Activated naive CD8-positive, alpha-beta T cell (primary cell): ENCODE measurements around the gene CMTR1.
"Not testable (repeated sequence)": the region's sequence is repeated elsewhere in the genome, so short reads cannot be mapped to it uniquely, and the experiment has no call there.

ENCODE experiments used
- H3K27ac Mint-ChIP-seq: one replicate; pipeline ENCODE4 v1.8.0; 2021; ENCODE audit warnings: mixed read lengths
- H3K27me3 Mint-ChIP-seq: one replicate; pipeline ENCODE4 v1.8.0; 2021; ENCODE audit warnings: mixed read lengths
- H3K36me3 Mint-ChIP-seq: one replicate; pipeline ENCODE4 v1.8.0; 2021; ENCODE audit warnings: mixed read lengths
- H3K4me1 Mint-ChIP-seq: one replicate; pipeline ENCODE4 v1.8.0; 2021; ENCODE audit warnings: low read depth, mixed read lengths
- H3K4me3 Mint-ChIP-seq: one replicate; pipeline ENCODE4 v1.8.0; 2021; ENCODE audit warnings: mild to moderate bottlenecking, mixed read lengths
- H3K9me3 Mint-ChIP-seq: one replicate; pipeline ENCODE4 v1.8.0; 2021; ENCODE audit warnings: low read depth, mixed read lengths

CMTR1 gene

DNA sequence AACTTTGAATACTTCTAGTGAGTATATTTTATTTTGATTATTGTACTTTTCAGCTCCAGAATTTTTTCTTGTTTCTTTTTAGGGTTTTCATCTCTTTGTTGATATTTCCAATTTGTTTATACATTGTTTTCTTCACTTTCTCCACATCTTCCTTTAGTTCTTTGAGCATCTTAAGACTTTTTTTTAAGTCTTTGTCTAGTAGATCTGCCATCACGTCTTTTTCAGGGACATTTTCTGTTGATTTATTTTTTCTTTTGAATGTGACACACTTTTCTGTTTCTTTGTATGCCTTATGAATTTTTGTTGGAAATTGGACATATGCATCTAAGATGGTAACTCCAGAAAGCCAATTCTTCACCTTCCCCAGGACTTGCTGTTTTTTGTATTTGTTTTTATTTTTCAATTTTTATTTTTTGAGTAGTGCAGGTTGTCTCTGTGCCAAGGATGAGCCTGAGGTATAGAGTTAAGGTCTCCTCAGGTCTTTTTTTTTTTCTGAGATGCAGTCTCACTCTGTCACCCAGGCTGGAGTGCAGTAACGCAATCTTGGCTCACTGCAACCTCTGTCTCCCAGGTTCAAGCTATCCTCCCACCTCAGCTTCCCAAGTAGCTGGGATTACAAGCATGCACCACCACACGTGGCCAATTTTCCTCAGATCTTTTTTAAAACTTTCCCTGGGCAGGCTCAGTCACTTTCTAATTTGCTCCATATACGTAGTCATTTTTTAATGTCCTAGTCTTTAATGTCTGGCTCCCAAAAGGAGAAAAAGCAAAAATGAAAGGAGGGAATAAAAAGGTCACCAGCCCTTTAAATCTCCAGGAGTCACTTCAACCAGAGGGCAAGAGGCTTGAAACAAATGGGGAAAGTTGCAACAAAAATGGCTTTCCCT lies 6.7 kb upstream of the CMTR1 start:
- H3K4me3 Mint-ChIP-seq = no peak overlapping the region
- H3K27ac Mint-ChIP-seq = no peak overlapping the region
- no peaks in the 10 kb centered on the region for H3K36me3 Mint-ChIP-seq
- peaks cover under 1% of the 10 kb centered on the region for H3K4me1 Mint-ChIP-seq
- no peaks in the 10 kb centered on the region for H3K9me3 Mint-ChIP-seq
- peaks cover 3% of the 10 kb centered on the region for H3K27me3 Mint-ChIP-seq

DNA sequence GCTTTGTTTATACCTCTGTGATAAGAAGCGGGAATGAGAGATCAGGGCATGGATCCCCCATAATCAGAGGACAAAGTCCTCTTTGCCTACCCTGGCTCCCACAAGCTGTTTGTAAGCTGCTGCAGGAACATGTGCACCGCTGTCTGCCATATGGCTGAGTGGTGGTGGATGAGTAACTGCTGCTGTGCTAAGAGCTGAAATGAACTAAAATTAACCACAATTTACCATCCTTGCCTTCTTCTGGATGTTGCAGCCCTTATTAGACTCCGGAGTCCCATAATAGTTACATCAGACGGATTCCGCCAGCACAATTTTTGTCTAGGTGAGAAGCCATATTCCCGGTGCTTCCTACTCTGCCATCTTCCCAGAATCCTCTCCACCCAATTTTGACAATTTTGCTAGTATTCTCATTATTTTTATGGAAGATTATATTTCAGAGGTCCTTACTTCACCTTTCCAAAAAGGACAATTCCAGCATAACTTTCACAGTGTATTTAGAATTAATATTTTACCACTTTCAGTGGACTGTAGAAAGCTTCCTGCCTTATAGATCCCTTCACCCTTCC lies 6.0 kb upstream of the CMTR1 start:
- Mint-ChIP-seq H3K9me3 (no peaks in the 10 kb centered on the region), H3K27ac (no peak overlapping the region), H3K4me1 (peaks cover 1% of the 10 kb centered on the region), H3K4me3 (no peak overlapping the region), H3K27me3 (peaks cover 3% of the 10 kb centered on the region), H3K36me3 (no peaks in the 10 kb centered on the region)

DNA sequence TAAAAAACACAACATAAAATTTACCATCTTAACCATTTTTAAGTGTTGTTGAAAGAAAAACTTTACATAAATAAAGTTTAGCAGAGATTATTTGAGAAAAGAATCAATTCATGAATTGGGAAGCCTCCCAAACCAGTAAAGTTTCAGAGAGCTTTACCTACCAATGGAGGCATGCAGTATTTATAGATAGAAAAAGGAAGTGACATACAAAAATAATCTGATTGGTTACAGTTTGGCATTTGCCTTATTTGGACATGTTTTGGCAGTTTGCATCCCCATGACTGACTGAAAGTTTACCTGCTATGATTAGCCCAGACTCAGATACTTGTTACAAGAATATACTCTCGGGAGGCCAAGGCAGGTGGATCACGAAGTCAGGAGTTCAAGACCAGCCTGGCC lies 3.7 kb upstream of the CMTR1 start:
- Mint-ChIP-seq H3K4me1 (peaks cover 14% of the 10 kb centered on the region), H3K36me3 (no peaks in the 10 kb centered on the region), H3K27me3 (peaks cover 3% of the 10 kb centered on the region), H3K4me3 (no peak overlapping the region), H3K9me3 (no peaks in the 10 kb centered on the region), H3K27ac (no peak overlapping the region)

DNA sequence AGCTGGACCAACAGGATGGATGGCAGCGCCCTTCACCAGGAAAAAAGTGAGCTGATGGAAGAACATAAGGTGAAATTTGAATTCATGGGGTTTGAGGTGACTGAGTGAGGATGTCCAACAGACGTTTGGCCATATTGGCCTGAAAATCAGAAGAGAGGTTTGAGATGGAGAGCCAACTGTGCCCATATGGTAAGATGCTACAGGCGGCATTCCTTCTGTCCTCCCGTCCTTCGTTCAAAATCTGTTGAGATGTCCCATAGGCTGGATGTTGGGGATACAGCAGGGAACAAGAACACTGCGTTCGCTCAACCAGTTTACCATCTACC lies 468 bp upstream of the CMTR1 start:
- Mint-ChIP-seq H3K4me3 (peak overlapping the region; percentile 96), H3K9me3 (no peaks in the 10 kb centered on the region), H3K27me3 (peaks cover 3% of the 10 kb centered on the region), H3K27ac (peak overlapping the region; percentile 94), H3K4me1 (peaks cover 36% of the 10 kb centered on the region), H3K36me3 (peaks cover under 1% of the 10 kb centered on the region)

DNA sequence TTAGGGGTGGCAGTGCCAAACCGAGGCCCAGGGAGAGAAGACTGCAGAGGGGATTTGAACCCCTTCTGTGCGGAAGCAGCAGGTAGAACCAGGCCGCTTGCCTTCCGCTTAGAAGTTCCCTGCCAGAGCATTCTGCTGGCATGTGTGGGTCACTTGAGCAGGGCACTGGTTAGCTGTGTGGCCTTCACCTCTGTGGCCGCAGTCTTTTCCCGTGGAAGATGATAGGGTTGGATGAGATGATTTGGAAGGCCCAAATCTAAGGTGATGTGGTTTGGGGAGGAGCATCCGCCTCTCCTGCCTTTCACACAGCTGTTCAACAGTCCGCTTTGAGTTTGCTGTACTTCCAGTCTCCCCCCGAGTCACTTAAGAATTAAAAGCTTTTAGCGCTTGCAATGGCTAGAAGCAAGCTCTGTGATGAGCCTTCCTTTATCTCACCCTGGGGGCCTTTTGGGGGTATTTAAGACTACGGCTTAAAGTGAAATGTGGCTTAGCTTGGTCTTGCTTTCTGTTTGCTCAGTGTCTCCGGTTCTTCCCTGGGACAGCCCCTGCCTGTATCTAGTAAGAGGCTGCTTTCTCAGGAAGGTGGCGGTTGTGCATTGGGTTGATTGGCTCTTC lies 743 bp downstream of the CMTR1 start:
- Mint-ChIP-seq H3K36me3 (peaks cover 4% of the 10 kb centered on the region), H3K4me3 (peak overlapping the region; percentile 96), H3K9me3 (no peaks in the 10 kb centered on the region)

DNA sequence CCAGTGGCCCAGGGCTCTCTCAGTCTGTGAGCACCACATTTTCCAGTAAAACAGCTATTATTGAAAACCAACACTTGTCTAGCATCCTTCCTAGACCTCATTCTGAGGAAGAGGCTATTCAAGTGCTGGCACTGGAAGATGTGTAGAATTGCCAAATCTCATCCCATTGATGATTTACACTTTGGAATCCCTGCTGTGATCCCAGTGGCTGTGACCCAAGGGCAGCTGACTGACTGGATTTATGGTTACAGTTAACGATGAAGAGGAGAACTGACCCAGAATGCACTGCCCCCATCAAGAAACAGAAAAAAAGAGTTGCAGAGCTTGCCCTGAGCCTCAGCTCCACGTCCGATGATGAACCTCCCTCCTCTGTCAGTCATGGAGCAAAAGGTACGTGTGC lies 2.4 kb downstream of the CMTR1 start:
- H3K9me3 Mint-ChIP-seq = no peaks in the 10 kb centered on the region
- peak overlapping the region; percentile 22 for H3K27ac Mint-ChIP-seq
- H3K4me3 Mint-ChIP-seq = peak overlapping the region; percentile 54
- no peaks in the 10 kb centered on the region for H3K27me3 Mint-ChIP-seq
- H3K36me3 Mint-ChIP-seq = peaks cover 4% of the 10 kb centered on the region
- H3K4me1 Mint-ChIP-seq = peaks cover 54% of the 10 kb centered on the region

More for the DNA sequence above, 743 bp downstream of the CMTR1 start:
- Mint-ChIP-seq H3K4me1 (peaks cover 44% of the 10 kb centered on the region), H3K27ac (peak overlapping the region; percentile 98), H3K27me3 (no peaks in the 10 kb centered on the region)

DNA sequence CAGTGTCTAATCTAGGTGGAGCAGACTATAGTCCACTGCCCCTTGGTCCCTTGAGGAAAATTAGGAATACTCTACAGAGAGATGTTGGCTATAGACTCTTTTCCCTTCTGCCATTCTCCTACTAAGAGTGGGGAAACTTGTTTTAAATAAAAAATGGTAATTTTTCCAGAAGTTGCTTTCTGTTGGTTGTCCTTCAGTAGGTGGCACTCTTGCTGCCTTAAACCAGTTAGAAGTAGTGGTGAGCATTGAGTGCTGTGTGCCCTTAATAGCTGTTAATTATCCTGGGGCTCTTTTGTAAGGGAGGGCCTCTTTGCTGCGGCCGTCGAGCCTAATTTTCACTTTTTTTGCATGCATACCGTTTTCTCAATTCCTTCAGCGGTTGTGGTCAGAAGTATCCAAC lies 2.8 kb downstream of the CMTR1 start:
- Mint-ChIP-seq H3K4me3 (peak overlapping the region; percentile 54), H3K4me1 (peaks cover 57% of the 10 kb centered on the region), H3K9me3 (no peaks in the 10 kb centered on the region), H3K36me3 (peaks cover 4% of the 10 kb centered on the region), H3K27ac (no peak overlapping the region), H3K27me3 (no peaks in the 10 kb centered on the region)

DNA sequence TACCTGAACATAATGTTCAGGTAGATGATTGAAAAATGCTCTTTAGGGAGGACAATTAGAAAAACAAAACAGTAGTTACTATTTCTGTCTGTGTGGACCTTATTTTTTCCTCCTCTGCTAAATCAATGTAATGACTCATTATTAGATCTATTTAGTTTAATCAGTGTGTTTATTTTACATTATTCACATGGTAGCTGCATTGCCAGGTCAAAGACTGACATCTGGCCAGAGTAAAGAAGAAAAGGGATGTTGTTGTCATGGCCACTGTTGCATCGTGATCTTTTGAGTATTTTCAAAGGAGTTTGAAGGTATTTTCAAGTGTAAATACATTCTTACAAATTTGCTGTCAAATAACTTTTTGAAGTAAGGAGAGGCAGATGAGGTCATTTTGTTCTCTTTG lies 5.9 kb downstream of the CMTR1 start:
- Mint-ChIP-seq H3K4me3 (no peak overlapping the region), H3K27ac (peak overlapping the region; percentile 61), H3K9me3 (no peaks in the 10 kb centered on the region), H3K27me3 (no peaks in the 10 kb centered on the region), H3K4me1 (peaks cover 70% of the 10 kb centered on the region), H3K36me3 (peaks cover 4% of the 10 kb centered on the region)

DNA sequence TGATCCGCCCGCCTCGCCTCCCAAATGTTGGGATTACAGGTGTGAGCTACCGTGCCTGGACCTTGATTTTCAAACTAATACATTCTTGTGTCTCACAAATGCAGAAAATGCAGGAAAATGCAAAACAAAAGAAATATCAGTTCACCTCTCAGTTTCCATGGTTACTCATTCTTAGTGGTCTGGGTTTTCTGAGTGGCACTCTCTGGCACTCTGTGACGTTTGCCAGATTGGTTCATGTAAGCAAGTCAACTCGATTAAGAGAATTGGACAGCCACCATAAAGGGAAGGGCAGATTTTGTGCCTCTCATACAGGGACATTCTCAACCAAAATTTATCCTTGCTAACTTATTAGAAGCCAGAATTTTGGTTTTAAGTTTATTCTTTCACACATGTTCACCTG lies 8.6 kb downstream of the CMTR1 start:
- H3K36me3 Mint-ChIP-seq = peaks cover 15% of the 10 kb centered on the region
- H3K4me3 Mint-ChIP-seq = peak overlapping the region; percentile 25
- H3K27me3 Mint-ChIP-seq = no peaks in the 10 kb centered on the region
- H3K9me3 Mint-ChIP-seq = no peaks in the 10 kb centered on the region
- peak overlapping the region; percentile 78 for H3K27ac Mint-ChIP-seq
- peaks cover 47% of the 10 kb centered on the region for H3K4me1 Mint-ChIP-seq

DNA sequence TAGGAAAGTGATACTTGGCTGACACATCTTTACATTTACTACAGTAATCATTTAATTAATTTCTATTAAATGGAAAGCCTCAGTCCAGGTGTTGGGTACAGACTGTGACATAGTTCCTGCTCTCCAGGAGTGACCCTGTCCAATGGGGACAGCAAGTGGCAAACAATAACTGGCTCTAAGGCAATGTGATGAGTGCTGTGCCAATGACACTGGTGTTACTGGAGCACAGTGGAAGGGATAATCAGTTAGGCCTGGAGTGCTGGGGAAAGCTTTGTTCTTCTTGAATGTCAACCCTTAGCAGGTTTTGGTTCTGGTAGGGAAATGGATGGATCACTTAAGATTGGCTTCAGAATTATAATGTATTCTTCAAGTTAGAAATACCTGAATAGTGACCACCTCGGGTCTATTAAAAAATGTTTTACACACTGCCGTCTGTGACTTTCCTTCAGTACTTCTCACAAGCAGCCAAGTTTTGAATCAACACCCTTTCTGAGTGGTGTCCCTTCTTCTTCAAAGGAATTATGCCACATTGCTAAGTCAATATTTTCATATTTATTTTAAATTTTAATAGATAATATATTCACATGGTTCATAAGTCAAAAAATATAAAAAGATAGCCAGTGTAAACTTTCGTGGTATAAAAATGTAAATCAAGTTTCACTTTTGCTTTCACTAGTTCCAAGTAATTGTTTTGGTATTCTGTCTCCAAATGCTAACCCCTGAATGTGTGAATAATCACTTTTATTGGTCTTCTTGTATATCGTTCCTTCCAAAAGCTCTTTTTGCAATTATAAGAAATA lies 9.6 kb downstream of the CMTR1 start:
- peak overlapping the region; percentile 86 for H3K27ac Mint-ChIP-seq
- peaks cover 44% of the 10 kb centered on the region for H3K4me1 Mint-ChIP-seq
- no peaks in the 10 kb centered on the region for H3K9me3 Mint-ChIP-seq
- no peaks in the 10 kb centered on the region for H3K27me3 Mint-ChIP-seq
- H3K36me3 Mint-ChIP-seq = peaks cover 14% of the 10 kb centered on the region
- peak overlapping the region; percentile 74 for H3K4me3 Mint-ChIP-seq

DNA sequence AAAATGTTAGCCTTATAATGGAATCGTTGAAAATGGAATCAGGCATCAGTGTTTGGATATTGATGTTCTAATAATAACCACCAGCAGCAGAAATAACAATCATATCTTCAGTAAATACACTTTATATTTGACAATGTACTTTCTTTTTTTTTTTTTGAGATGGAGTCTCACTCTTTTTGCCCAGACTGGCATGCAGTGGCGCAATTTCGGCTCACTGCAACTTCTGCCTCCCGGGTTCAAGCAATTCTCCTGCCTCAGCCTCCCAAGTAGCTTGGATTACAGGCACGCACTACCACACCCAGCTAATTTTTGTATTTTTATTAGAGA lies 10.2 kb downstream of the CMTR1 start:
- Mint-ChIP-seq H3K4me3 (peak overlapping the region; percentile 74), H3K36me3 (peaks cover 11% of the 10 kb centered on the region), H3K4me1 (peaks cover 41% of the 10 kb centered on the region), H3K27ac (peak overlapping the region; percentile 86)
- not testable (repeated sequence) for H3K9me3 Mint-ChIP-seq, H3K27me3 Mint-ChIP-seq

DNA sequence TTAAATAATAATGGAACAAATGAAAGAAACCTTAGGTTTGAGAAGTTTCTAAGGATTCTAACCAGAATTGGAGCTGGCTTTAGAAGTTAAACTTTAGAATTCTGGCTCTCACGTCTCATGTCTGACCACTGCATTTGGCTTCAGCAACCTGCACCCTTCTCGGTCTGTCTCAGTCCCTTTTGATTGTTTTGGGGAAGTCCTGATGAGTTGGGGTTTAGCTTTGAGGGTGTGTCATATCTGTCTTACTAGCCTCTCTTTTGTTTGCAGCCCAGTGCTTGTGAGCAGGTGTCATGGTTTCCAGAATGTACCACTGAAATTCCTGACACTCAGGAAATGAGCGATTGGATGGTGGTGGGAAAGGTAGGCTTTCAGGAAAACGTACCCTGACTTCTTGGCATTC lies 17.0 kb downstream of the CMTR1 start:
- no peaks in the 10 kb centered on the region for H3K27me3 Mint-ChIP-seq
- H3K9me3 Mint-ChIP-seq = no peaks in the 10 kb centered on the region
- H3K4me3 Mint-ChIP-seq = no peak overlapping the region
- H3K4me1 Mint-ChIP-seq = no peaks in the 10 kb centered on the region
- no peak overlapping the region for H3K27ac Mint-ChIP-seq
- peaks cover 10% of the 10 kb centered on the region for H3K36me3 Mint-ChIP-seq

DNA sequence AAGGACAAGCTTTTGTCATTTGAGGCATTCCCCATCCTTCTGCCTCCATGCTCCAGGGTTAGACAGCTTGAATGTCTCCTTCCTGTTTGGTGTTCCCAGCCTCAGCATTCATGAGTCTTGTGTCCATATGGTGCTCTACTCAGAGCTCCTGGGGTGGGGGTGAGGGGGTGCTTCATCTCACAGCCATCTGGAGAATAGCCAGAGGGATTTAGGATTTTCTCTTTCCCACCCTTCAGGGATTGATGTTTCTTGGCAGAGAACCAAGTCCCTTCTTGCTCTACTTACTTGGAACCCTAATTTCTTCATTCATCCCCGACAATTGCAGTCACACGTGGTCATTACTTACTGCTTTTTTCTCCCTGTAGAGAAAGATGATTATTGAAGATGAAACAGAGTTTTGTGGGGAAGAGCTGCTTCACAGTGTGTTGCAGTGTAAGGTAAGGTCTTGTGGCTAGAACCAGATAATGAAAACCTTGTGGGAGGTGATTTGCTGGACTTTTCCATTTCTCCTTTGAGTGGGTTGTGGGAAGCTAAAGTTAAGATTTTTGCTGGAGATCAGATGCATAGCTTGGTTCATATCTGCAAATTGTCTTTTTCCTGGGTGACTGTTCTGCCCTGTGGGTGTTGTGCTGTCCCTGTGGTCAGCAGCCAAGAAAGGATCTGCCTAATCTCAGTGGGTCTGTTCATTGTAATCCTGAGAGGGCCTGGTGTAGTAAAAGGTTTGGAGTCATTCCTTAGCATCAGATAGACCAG lies 18.6 kb downstream of the CMTR1 start:
- Mint-ChIP-seq H3K9me3 (no peaks in the 10 kb centered on the region), H3K27me3 (no peaks in the 10 kb centered on the region), H3K4me3 (no peak overlapping the region), H3K36me3 (peaks cover 10% of the 10 kb centered on the region), H3K27ac (peak overlapping the region; percentile 6), H3K4me1 (no peaks in the 10 kb centered on the region)

DNA sequence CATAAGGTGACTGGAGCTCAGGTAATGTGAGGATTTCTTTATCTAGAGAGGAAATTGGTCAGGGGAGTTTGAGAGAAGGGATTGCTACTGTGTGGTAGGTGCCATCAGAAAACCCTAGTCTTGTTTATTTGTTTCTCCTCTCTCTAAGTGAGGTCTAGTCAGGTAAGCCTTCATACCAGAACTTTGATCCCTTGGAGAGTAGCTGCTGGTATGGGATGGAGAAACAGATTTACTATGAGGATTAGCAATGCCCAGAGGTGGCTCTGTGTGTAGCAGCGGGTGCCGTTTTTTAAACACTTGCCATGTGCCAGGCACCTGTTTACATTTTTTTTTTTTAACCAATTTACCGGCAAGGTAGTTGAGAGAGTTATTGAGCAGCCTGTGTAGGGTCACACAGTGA lies 19.5 kb downstream of the CMTR1 start:
- Mint-ChIP-seq H3K27me3 (no peaks in the 10 kb centered on the region), H3K4me3 (no peak overlapping the region), H3K36me3 (peaks cover 12% of the 10 kb centered on the region), H3K27ac (no peak overlapping the region), H3K9me3 (no peaks in the 10 kb centered on the region), H3K4me1 (no peaks in the 10 kb centered on the region)
